DND-41 (cell line): ENCODE measurements around the gene RPS15A.

ENCODE experiments used
- ATAC-seq: fragments of 200-7000 bp; cut with Tn5 transposase; 3 replicates; pipeline ENCODE4 v1.9.1; 2021; ENCODE audit warnings: low read depth; ENCODE audit not compliant: insufficient read depth
- DNase-seq: peaks from one replicate; pipeline ENCODE4 v3.0.0-alpha.2; 2020
- H2AFZ ChIP-seq: 2 replicates; pipeline ENCODE4 v1.6.0; 2012; ENCODE audit warnings: low read depth, low read length
- H3K27ac ChIP-seq: 2 replicates; pipeline ENCODE4 v1.5.1; 2012; ENCODE audit warnings: low read length, inconsistent platforms
- H3K27me3 ChIP-seq: fragments of 200-600 bp; sonication (generic); 2 replicates; pipeline ENCODE4 v1.6.0; 2012; ENCODE audit warnings: low read length, mild to moderate bottlenecking, inconsistent platforms; ENCODE audit not compliant: insufficient read depth, poor library complexity
- H3K36me3 ChIP-seq: 2 replicates; pipeline ENCODE4 v1.5.1; 2012; ENCODE audit warnings: low read length, inconsistent platforms; ENCODE audit not compliant: insufficient read depth
- H3K4me1 ChIP-seq: 2 replicates; pipeline ENCODE4 v1.5.1; 2012; ENCODE audit warnings: mild to moderate bottlenecking, low read length; ENCODE audit not compliant: insufficient read depth
- H3K4me2 ChIP-seq: 2 replicates; pipeline ENCODE4 v1.6.0; 2012; ENCODE audit warnings: mild to moderate bottlenecking, moderate library complexity, low read length, inconsistent platforms; ENCODE audit not compliant: insufficient read depth
- H3K4me3 ChIP-seq, 2 experiments: fragments of 200-600 bp in 1 of 2; shearing (Covaris generic) in 1 of 2; 2 replicates each; pipeline ENCODE4 v1.5.1; 2012 to 2016; ENCODE audit warnings: inconsistent platforms in 2 of 2, low read length in 2 of 2, mild to moderate bottlenecking in 2 of 2, low read depth in 1 of 2, moderate library complexity in 1 of 2
- H3K79me2 ChIP-seq: 2 replicates; pipeline ENCODE4 v1.6.0; 2012; ENCODE audit warnings: low read length, inconsistent platforms; ENCODE audit not compliant: insufficient read depth
- H3K9ac ChIP-seq: 2 replicates; pipeline ENCODE4 v1.6.0; 2012; ENCODE audit warnings: low read depth, mild to moderate bottlenecking, inconsistent platforms, low read length, moderate library complexity
- H3K9me3 ChIP-seq: 2 replicates; pipeline ENCODE4 v1.5.1; 2012; ENCODE audit warnings: low read length, moderate library complexity, mild to moderate bottlenecking, inconsistent platforms; ENCODE audit not compliant: insufficient read depth, severe bottlenecking
- H4K20me1 ChIP-seq: 2 replicates; pipeline ENCODE4 v1.6.0; 2012; ENCODE audit warnings: low read length; ENCODE audit not compliant: insufficient read depth
- EZH2 ChIP-seq: IDR thresholded peaks from 3 replicates; pipeline ENCODE4 v1.6.1; 2012; ENCODE audit warnings: borderline replicate concordance, low read depth, mild to moderate bottlenecking, moderate library complexity, low read length, inconsistent platforms; ENCODE audit not compliant: severe bottlenecking
- TF ChIP-seq, protein P1 (sequence below): IDR thresholded peaks from 2 replicates; pipeline ENCODE4 v1.5.1; 2012; ENCODE audit warnings: borderline replicate concordance, low read length, moderate library complexity, mild to moderate bottlenecking; ENCODE audit not compliant: poor library complexity, severe bottlenecking; ENCODE audit errors: extremely low read depth

RPS15A gene

DNA sequence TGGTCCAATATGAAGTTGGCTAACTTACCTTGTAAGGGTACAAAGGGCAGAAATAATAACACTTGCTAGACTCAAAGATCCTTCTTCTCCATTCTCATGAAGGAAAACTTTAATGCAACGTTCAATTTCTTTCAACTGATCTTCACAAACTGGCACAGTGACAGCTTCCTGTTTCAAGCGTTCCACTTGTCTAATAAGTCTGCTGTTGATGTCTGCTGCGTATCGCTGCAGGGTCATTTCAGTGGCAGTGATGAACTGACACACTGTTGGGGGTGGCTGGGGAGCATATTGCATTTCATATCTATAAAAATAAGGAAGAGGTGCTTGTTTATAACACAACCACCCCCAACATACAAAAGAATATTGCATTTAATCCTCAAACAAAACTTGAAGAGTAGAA, 44.7 kb upstream of the RPS15A start:
- Histone ChIP-seq H3K4me3 (no peak overlapping the region), H2AFZ (no peak overlapping the region), H3K27ac (no peak overlapping the region), H3K9ac (no peak overlapping the region), H4K20me1 (no peaks in the 10 kb centered on the region), H3K27me3 (no peaks in the 10 kb centered on the region), H3K4me2 (no peak overlapping the region), H3K9me3 (no peaks in the 10 kb centered on the region), H3K4me1 (no peaks in the 10 kb centered on the region), H3K79me2 (no peaks in the 10 kb centered on the region), H3K36me3 (peaks cover 97% of the 10 kb centered on the region)
- ATAC-seq (no peak), DNase-seq (no peak)
- TF ChIP-seq, protein P1, sequence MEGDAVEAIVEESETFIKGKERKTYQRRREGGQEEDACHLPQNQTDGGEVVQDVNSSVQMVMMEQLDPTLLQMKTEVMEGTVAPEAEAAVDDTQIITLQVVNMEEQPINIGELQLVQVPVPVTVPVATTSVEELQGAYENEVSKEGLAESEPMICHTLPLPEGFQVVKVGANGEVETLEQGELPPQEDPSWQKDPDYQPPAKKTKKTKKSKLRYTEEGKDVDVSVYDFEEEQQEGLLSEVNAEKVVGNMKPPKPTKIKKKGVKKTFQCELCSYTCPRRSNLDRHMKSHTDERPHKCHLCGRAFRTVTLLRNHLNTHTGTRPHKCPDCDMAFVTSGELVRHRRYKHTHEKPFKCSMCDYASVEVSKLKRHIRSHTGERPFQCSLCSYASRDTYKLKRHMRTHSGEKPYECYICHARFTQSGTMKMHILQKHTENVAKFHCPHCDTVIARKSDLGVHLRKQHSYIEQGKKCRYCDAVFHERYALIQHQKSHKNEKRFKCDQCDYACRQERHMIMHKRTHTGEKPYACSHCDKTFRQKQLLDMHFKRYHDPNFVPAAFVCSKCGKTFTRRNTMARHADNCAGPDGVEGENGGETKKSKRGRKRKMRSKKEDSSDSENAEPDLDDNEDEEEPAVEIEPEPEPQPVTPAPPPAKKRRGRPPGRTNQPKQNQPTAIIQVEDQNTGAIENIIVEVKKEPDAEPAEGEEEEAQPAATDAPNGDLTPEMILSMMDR = no peak

DNA sequence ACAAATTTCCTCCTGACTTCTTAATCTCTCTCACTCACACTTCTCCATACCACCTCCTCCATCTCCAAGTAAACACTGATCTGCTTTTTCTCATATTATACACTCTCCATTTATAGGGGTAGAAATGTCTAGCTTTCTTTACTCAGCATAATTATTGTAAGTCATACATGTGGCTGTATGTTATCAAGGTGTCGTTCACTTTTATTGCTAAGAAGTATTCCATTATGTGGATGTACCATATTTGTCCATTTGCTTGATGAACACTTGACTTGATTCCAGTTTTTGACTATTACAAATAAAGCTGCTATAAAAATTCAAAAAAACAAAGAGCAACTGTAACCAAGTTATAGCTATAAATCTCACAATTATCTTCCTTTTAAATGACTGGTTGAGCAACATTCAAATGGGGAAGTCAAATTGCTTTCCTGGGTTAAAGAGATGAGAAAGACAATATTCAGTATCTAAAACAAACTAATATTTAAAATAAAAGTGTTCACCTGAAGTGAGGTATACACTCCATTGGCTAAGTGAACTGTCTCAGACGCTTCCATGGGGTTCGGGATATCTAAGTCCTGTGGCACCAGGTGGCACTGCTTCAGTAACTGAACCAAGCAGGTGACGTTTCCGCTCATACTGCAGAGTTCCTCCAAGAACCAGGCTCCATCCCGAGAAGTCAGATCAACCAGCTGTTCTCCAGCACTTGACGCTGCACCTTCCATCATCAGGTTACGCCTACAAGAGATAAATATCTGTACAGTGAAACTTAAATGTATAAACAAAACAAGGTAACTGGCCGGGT, 43.8 kb upstream of the RPS15A start:
- H2AFZ ChIP-seq = no peak overlapping the region
- peaks cover 97% of the 10 kb centered on the region for H3K36me3 ChIP-seq
- H4K20me1 ChIP-seq = no peaks in the 10 kb centered on the region
- no peak overlapping the region for H3K9ac ChIP-seq
- H3K4me3 ChIP-seq = no peak overlapping the region
- no peaks in the 10 kb centered on the region for H3K9me3 ChIP-seq
- DNase-seq (no peak), ATAC-seq (no peak)
- no peaks in the 10 kb centered on the region for H3K4me1 ChIP-seq
- H3K27ac ChIP-seq = no peak overlapping the region
- H3K79me2 ChIP-seq = no peaks in the 10 kb centered on the region
- no peaks in the 10 kb centered on the region for H3K27me3 ChIP-seq
- no peak overlapping the region for H3K4me2 ChIP-seq
- TF ChIP-seq, protein P1 = no peak
- no peak for TF ChIP-seq EZH2

DNA sequence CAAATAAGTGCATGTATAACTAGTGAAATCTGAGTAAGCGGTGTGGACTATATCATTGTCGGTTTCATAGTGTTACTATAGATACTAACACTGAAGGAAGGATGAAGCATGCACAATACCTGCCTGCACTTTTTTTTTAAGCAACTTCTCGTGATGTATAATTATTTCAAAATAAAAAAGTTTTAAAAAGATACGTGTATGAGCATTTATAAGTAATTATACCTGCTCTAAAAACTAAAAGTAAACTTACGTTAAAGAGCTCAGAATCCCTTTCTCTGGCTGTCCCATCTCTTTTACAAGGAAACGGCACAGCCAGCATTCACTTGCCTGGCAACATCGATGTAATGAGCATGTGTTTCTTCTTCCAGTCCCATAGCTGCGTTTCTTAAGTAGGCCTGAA, 42.5 kb upstream of the RPS15A start:
- DNase-seq (no peak), ATAC-seq (no peak)
- no peaks in the 10 kb centered on the region for H4K20me1 ChIP-seq
- H2AFZ ChIP-seq = no peak overlapping the region
- H3K27me3 ChIP-seq = no peaks in the 10 kb centered on the region
- H3K4me1 ChIP-seq = no peaks in the 10 kb centered on the region
- H3K9me3 ChIP-seq = no peaks in the 10 kb centered on the region
- TF ChIP-seq, protein P1 = no peak
- TF ChIP-seq EZH2 = no peak
- no peak overlapping the region for H3K9ac ChIP-seq
- H3K4me2 ChIP-seq = no peak overlapping the region
- H3K79me2 ChIP-seq = no peaks in the 10 kb centered on the region
- H3K27ac ChIP-seq = no peak overlapping the region
- H3K4me3 ChIP-seq = no peak overlapping the region
- peaks cover 96% of the 10 kb centered on the region for H3K36me3 ChIP-seq

DNA sequence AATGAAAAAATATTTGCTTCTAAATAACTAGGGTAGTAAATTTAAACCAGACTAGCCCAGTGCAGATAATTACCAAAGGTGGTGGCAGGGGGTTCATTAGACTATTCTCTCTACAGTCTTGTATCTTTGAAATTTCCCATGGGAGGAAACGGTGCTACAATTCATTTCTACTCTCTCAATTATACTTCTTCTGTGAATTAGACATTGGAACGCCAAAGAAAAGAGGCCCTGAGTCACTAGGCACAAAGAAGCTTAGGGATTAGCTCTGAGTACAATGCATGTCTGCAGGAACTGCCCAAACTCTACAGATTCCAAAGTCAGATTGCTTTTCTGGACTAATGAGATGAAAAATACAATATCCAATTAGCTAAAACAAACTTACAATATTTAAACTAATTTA, 41.9 kb upstream of the RPS15A start:
- Histone ChIP-seq H3K4me3 (no peak overlapping the region), H3K4me2 (no peak overlapping the region), H3K4me1 (no peaks in the 10 kb centered on the region), H3K27me3 (no peaks in the 10 kb centered on the region), H2AFZ (no peak overlapping the region), H3K9me3 (no peaks in the 10 kb centered on the region), H3K9ac (no peak overlapping the region), H3K27ac (no peak overlapping the region), H4K20me1 (no peaks in the 10 kb centered on the region), H3K36me3 (peaks cover 91% of the 10 kb centered on the region), H3K79me2 (no peaks in the 10 kb centered on the region)
- TF ChIP-seq, protein P1 = no peak
- no peak for TF ChIP-seq EZH2
- ATAC-seq (no peak), DNase-seq (no peak)
